ENCODE data around the gene CD300LF.

Gene CD300LF

GRCh38 chr17:74712756-74713155 is at the start of gene CD300LF:
Gene CD300LF (minus strand): TSS chr17:74712923. CDS start chr17:74712866, 57 bp downstream.
- H3K27ac Mint-ChIP-seq: no peak within 1 kb of the TSS
- H3K4me3 Mint-ChIP-seq: no peak within 1 kb of the TSS
- peaks cover 5% of the 10 kb centered on the region for H3K4me1 Mint-ChIP-seq
- no peaks in the 10 kb centered on the region for H3K36me3 Mint-ChIP-seq
- H3K9me3 Mint-ChIP-seq: no peaks in the 10 kb centered on the region
- CTCF ChIA-PET: interaction anchor here (0.5 kb wide), 1 partner anchor 12 kb away, joined by 3 read pairs; no protein-coding TSS in a partner anchor
- no peak for DNase-seq
- peaks cover 76% of the 10 kb centered on the region for H3K27me3 Mint-ChIP-seq

GRCh38 chr17:74761931-74762330 is 49.2 kb upstream of the CD300LF start:
- Mint-ChIP-seq H3K27ac (no peak overlapping the region), H3K27me3 (no peaks in the 10 kb centered on the region), H3K4me3 (no peak overlapping the region), H3K4me1 (peaks cover 58% of the 10 kb centered on the region), H3K36me3 (peaks cover 32% of the 10 kb centered on the region), H3K9me3 (no peaks in the 10 kb centered on the region)
- CTCF ChIA-PET: interaction anchor here (0.5 to 5.6 kb wide), 4 partner anchors 12 to 246 kb away, joined by 4 to 55 read pairs (median 17); partner anchors contain the start of gene RAB37
- no peak for DNase-seq

- no peak overlapping the region for H3K4me3 Mint-ChIP-seq
- peaks cover 63% of the 10 kb centered on the region for H3K4me1 Mint-ChIP-seq
- H3K36me3 Mint-ChIP-seq: peaks cover 30% of the 10 kb centered on the region
- DNase-seq: no peak
- CTCF ChIA-PET: interaction anchor here (1.5 to 5.6 kb wide), 6 partner anchors 9 to 104 kb away, joined by 7 to 55 read pairs (median 32); partner anchors contain the start of genes NAT9 and RAB37
- H3K9me3 Mint-ChIP-seq: no peaks in the 10 kb centered on the region
- no peak overlapping the region for H3K27ac Mint-ChIP-seq
- no peaks in the 10 kb centered on the region for H3K27me3 Mint-ChIP-seq
Observed at GRCh38 chr17:74761419-74761818, 48.7 kb upstream of the CD300LF start.

DNA sequence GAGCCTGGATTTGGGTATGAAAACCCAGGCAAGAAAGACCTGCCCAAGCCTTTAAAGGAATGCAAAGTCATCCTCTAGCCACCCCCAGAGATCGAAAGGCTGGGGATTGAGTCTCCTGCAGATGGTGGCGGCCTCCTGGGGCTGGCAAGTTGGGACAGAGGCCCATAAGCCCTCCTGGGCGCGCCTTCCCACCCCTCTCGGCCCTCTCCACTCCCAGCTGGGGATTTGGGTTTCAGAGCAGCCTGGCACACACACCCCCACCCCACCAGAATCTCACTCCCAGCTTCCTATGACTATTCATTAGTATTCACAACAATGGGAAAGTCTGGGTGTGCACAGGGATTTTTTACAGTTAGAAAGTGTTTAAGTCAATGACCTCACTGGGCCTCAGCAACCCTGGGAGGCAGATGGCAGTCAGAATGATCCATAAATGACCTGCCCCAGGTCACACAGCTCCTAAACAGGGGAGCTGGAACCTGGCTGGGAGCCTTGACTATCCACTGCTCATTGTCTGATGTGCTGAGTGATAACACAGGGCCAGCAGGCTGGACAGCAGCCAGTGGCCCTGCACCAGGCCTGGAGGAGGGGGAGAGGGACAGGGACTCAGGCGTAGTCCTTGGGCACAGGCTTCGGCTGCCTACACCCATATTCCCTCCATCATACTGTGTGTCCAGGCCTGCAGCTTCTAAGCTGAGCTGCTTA is 47.8 kb upstream of the CD300LF start:
- Mint-ChIP-seq H3K4me3 (no peak overlapping the region), H3K27me3 (no peaks in the 10 kb centered on the region), H3K36me3 (peaks cover 27% of the 10 kb centered on the region), H3K4me1 (peaks cover 62% of the 10 kb centered on the region), H3K9me3 (no peaks in the 10 kb centered on the region), H3K27ac (peak overlapping the region; percentile 24)
- CTCF ChIA-PET: interaction anchor here (0.9 to 5.6 kb wide), 10 partner anchors 10 to 103 kb away, joined by 4 to 55 read pairs (median 22); partner anchors contain the start of genes NAT9 and RAB37
- no peak for DNase-seq

DNA sequence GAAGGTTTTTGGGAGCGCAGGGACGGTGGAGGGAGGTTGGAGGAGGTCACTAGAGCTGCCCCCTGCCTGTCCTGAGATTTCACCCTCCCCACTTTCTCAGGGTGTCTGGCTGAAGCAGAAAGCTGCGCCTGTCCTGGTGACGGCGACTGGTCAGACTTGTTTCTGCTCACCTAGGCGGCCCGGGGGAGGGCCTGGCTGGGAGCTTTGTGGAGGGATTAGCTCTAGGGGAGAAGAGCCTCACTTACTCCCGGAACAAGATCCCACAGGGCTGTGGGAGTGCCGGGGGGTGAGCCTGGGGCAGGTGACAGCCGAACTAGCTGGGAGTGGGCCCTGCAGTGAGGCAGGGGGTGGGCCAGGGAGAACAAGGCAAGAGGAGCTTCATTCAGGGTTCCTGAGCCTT is 47.2 kb upstream of the CD300LF start:
- no peaks in the 10 kb centered on the region for H3K9me3 Mint-ChIP-seq
- H3K36me3 Mint-ChIP-seq: peaks cover 27% of the 10 kb centered on the region
- H3K4me3 Mint-ChIP-seq: peak overlapping the region; percentile 68
- CTCF ChIA-PET: interaction anchor here (0.9 to 5.6 kb wide), 13 partner anchors 10 to 195 kb away, joined by 3 to 55 read pairs (median 14); partner anchors contain the start of genes NAT9 and RAB37
- H3K27me3 Mint-ChIP-seq: no peaks in the 10 kb centered on the region
- no peak for DNase-seq
- H3K4me1 Mint-ChIP-seq: peaks cover 69% of the 10 kb centered on the region
- H3K27ac Mint-ChIP-seq: peak overlapping the region; percentile 91

GRCh38 chr17:74759243-74759801 is 46.6 kb upstream of the CD300LF start:
- Mint-ChIP-seq H3K27ac (peak overlapping the region; percentile 91), H3K36me3 (peaks cover 28% of the 10 kb centered on the region), H3K9me3 (no peaks in the 10 kb centered on the region), H3K27me3 (no peaks in the 10 kb centered on the region), H3K4me3 (peak overlapping the region; percentile 68), H3K4me1 (peaks cover 72% of the 10 kb centered on the region)
- peak; percentile 80 for DNase-seq
- CTCF ChIA-PET: interaction anchor here (0.6 to 5.6 kb wide), 14 partner anchors 9 to 330 kb away, joined by 3 to 55 read pairs (median 12); partner anchors contain the start of genes NAT9 and RAB37

- Mint-ChIP-seq H3K4me1 (peaks cover 74% of the 10 kb centered on the region), H3K27me3 (no peaks in the 10 kb centered on the region), H3K9me3 (no peaks in the 10 kb centered on the region), H3K4me3 (peak overlapping the region; percentile 68), H3K36me3 (peaks cover 25% of the 10 kb centered on the region), H3K27ac (peak overlapping the region; percentile 91)
- CTCF ChIA-PET: interaction anchor here (0.6 to 5.6 kb wide), 14 partner anchors 9 to 331 kb away, joined by 3 to 55 read pairs (median 12); partner anchors contain the start of genes NAT9 and RAB37
- no peak for DNase-seq
Observed at GRCh38 chr17:74758848-74759168, 46.1 kb upstream of the CD300LF start.

DNA sequence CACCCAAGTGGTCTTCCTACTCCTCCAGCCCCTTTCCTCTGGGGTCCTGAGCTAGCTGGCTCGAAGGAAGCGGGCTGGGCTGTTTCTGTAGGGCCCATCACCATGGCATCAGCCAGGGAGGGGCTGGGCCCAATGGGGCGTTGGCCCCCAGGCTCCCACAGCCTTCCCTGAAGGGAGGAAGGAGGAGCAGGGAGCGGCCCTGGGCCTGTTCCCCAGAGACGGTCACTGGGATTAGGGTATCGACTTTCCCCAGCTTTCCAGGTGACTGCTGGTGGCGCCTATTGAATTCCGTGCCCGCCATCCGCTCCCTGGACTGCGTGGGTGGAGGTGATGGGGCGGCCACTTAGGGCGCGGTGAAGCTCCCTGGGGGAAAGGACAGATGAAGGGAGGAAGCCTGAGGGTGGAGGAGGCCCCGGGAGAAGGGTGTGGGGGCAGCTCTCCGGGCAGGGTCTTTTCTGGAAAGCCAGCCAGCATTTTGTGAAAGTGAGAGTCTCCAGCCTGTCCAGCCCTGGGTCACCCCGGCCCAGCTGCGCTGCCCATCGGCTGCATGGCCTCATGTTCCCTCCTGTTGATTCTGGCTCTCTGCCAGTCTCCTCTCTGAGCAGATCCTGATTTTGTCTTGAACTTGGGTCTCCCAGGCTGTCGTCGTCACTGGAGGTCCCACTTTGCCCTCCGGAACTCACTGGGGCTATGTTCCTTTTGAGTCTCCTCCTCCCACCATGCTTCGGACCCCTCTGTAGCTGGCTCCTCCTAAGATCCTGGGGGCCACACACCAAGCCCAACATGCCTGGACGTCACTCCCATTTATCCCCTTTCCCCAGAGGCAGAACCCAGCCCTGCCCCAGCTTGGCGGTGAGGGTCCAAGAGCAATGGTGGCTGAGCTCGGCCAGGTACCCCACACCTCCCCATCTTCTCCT is 45.5 kb upstream of the CD300LF start:
- Mint-ChIP-seq H3K9me3 (no peaks in the 10 kb centered on the region), H3K4me3 (peak overlapping the region; percentile 68), H3K36me3 (peaks cover 28% of the 10 kb centered on the region)

DNA sequence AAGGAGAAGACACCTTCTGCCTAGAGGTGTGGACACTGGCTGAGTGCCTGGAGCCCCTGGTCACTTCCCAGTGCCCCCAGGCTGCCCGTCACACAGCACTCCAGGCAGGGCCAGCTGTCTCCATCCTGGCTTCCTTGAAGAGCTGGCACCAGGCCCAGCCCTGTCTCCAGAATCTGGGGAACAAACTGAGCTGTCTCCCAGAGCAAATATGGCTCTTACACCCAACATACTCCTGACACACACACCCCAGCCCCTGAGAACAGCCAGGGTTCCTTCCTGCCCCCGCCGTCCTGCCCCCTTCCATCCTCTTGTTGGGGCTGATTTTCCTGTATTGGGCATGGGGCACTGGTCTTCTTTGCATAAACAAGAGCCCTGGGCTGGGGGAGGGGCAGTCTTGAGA is 44.8 kb upstream of the CD300LF start:
- Mint-ChIP-seq H3K27me3 (no peaks in the 10 kb centered on the region), H3K9me3 (no peaks in the 10 kb centered on the region), H3K27ac (peak overlapping the region; percentile 11), H3K4me1 (peaks cover 81% of the 10 kb centered on the region), H3K4me3 (no peak overlapping the region), H3K36me3 (peaks cover 29% of the 10 kb centered on the region)
- no peak for DNase-seq
- CTCF ChIA-PET: interaction anchor here (1.2 to 5.6 kb wide), 5 partner anchors 12 to 100 kb away, joined by 3 to 55 read pairs (median 38); no protein-coding TSS in a partner anchor

More for the DNA sequence above, 45.5 kb upstream of the CD300LF start:
- CTCF ChIA-PET: interaction anchor here (1.2 to 5.6 kb wide), 8 partner anchors 12 to 104 kb away, joined by 3 to 55 read pairs (median 22); partner anchors contain the start of gene RAB37
- DNase-seq: no peak
- peaks cover 78% of the 10 kb centered on the region for H3K4me1 Mint-ChIP-seq
- H3K27me3 Mint-ChIP-seq: no peaks in the 10 kb centered on the region
- peak overlapping the region; percentile 91 for H3K27ac Mint-ChIP-seq

- DNase-seq: no peak
- no peak overlapping the region for H3K4me3 Mint-ChIP-seq
- peaks cover 87% of the 10 kb centered on the region for H3K4me1 Mint-ChIP-seq
- CTCF ChIA-PET: interaction anchor here (0.6 to 5.6 kb wide), 5 partner anchors 13 to 439 kb away, joined by 3 to 55 read pairs (median 3); no protein-coding TSS in a partner anchor
- H3K27ac Mint-ChIP-seq: peak overlapping the region; percentile 28
- H3K36me3 Mint-ChIP-seq: peaks cover 34% of the 10 kb centered on the region
- H3K9me3 Mint-ChIP-seq: no peaks in the 10 kb centered on the region
- no peaks in the 10 kb centered on the region for H3K27me3 Mint-ChIP-seq
Observed at GRCh38 chr17:74756891-74757290, 44.2 kb upstream of the CD300LF start.

DNA sequence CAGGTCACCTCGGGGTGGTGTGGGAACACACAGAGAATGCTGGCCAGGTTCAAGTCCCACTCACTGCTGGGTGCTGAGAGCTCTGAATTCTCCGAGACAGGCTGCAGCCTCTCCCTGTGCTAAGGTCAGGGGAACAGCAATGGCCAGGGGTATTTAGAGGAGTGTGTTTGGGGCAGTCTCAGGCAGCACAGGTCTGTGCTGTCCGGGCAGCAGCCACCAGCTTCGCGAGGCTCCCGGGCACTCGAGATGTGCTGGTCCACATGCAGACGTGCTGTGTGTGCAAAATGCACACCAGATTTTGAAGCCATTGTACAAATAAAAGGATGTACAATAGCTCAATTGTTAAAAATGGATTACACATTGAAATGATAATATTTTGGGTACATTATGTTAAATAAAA is 42.8 kb upstream of the CD300LF start:
- Mint-ChIP-seq H3K9me3 (no peaks in the 10 kb centered on the region), H3K27me3 (no peaks in the 10 kb centered on the region), H3K27ac (peak overlapping the region; percentile 56), H3K4me3 (no peak overlapping the region), H3K4me1 (peaks cover 89% of the 10 kb centered on the region), H3K36me3 (peaks cover 46% of the 10 kb centered on the region)
- CTCF ChIA-PET: interaction anchor here (1.3 to 7.3 kb wide), 3 partner anchors 15 to 98 kb away, joined by 4 to 43 read pairs (median 10); no protein-coding TSS in a partner anchor
- no peak for DNase-seq

DNA sequence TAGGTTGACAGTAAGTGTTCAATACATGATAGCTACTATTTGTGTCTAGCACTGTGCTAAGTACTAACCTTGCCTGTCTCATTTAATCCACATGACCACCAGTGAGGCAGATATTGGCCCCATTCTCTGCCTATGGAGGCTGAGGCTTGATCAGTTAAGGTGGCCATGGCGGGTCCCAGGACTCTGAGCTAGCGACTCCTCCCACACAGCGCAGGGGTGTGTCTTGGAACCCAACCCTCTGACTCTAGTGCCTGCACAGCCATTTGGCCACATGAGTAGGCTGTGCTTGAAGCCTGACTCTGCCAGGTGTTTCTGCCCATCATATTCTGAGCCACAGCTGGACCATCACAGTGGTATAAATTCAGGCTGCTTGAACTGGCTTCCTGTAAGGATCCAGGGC is 42.1 kb upstream of the CD300LF start:
- no peak overlapping the region for H3K4me3 Mint-ChIP-seq
- DNase-seq: no peak
- H3K36me3 Mint-ChIP-seq: peaks cover 52% of the 10 kb centered on the region
- H3K9me3 Mint-ChIP-seq: no peaks in the 10 kb centered on the region
- H3K27me3 Mint-ChIP-seq: no peaks in the 10 kb centered on the region
- peaks cover 82% of the 10 kb centered on the region for H3K4me1 Mint-ChIP-seq
- H3K27ac Mint-ChIP-seq: peak overlapping the region; percentile 56
- CTCF ChIA-PET: interaction anchor here (1.3 to 7.3 kb wide), 5 partner anchors 15 to 108 kb away, joined by 3 to 43 read pairs (median 4); no protein-coding TSS in a partner anchor

DNA sequence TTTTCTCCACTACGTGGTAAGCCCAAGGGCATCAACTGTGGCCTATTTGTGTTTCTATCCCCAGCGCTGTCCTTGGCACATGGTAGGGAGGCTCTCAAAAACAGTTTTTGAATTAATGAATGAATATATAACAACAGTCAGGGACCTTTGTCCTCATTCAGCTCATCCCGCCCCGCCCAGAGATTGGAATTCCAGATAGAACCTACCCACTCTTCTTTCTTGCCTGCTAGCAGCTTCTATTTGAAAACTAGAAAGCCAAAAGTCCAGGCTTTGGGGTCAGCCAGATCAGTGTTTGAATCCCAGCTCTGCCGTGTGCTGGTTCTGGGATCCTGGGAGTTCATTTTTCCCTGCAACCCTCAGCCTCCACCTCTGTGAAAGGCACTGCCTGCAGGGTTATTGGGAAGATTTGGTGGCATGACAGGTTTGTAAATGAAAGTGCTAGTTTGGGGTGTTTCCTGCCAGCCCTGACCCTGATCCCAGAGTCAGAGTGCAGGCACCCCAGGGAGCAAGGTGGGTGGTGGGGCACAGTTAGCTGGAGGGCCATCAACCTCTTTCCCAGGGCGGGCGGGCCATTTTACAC is 40.2 kb upstream of the CD300LF start:
- Mint-ChIP-seq H3K4me3 (peak overlapping the region; percentile 99), H3K4me1 (peaks cover 64% of the 10 kb centered on the region), H3K27me3 (no peaks in the 10 kb centered on the region), H3K36me3 (peaks cover 50% of the 10 kb centered on the region), H3K27ac (peak overlapping the region; percentile 78), H3K9me3 (no peaks in the 10 kb centered on the region)
- CTCF ChIA-PET: interaction anchor here (0.6 to 7.3 kb wide), 5 partner anchors 15 to 124 kb away, joined by 3 to 43 read pairs (median 10); partner anchors contain the start of gene RAB37
- no peak for DNase-seq
